Stimulated activated naive CD4-positive, alpha-beta T cell treated with Interleukin-2 at 50 U/mL for 16 hours (primary cell): ENCODE measurements around the gene ZNF470.

Source experiments
- DNase-seq: peaks from one replicate; lab custom pipeline; 2025; lab: John Stamatoyannopoulos, UW

ZNF470 gene

GRCh38 chr19:56608274-56608964 lies 41.2 kb downstream of the ZNF470 start:
- no peak for DNase-seq

GRCh38 chr19:56611288-56611687 lies 44.0 kb downstream of the ZNF470 start:
- DNase-seq = no peak

- DNase-seq = no peak
Observed at GRCh38 chr19:56612737-56613136, 45.5 kb downstream of the ZNF470 start.

- DNase-seq = no peak
Observed at GRCh38 chr19:56613639-56614038, 46.4 kb downstream of the ZNF470 start.

GRCh38 chr19:56617531-56617930 lies 50.3 kb downstream of the ZNF470 start:
- DNase-seq = no peak

- DNase-seq = no peak
Observed at GRCh38 chr19:56619121-56619520, 51.9 kb downstream of the ZNF470 start.

- no peak for DNase-seq
Observed at GRCh38 chr19:56622374-56622773, 55.1 kb downstream of the ZNF470 start.

GRCh38 chr19:56623006-56623405 lies 55.7 kb downstream of the ZNF470 start:
- DNase-seq = no peak

GRCh38 chr19:56625708-56626107 lies 58.4 kb downstream of the ZNF470 start:
- DNase-seq = no peak

- DNase-seq = no peak
Observed at GRCh38 chr19:56633021-56633420, 65.8 kb downstream of the ZNF470 start.

GRCh38 chr19:56637976-56638555 lies 70.8 kb downstream of the ZNF470 start:
- no peak for DNase-seq
